ENCODE measurements around the gene GABRG3. TPM values are rescaled to one million over a fixed set of nuclear protein-coding genes. Genes with fewer than 3 reads are reported as not detected.

Gene GABRG3
- total and polyA plus RNA-seq, 12 donors, result 0.08 to 1.1 (median 0.44) TPM; not detected in 5

- TF ChIP-seq POLR2A (IDR thresholded peaks at IDR 0.05), result no peak
- no peak for TF ChIP-seq CTCF (IDR thresholded peaks at IDR 0.05)
- Histone ChIP-seq H3K9me3 (replicated peaks in 1 of 3) (no peaks in the 10 kb centered on the region), H3K4me1 (replicated peaks in 1 of 2) (no peaks in the 10 kb centered on the region), H3K36me3 (replicated peaks in 1 of 2) (no peaks in the 10 kb centered on the region), H3K27me3 (no peaks in the 10 kb centered on the region), H3K27ac (no peak overlapping the region), H3K4me3 (no peak overlapping the region)
- no peak for DNase-seq
- intact Hi-C loops (cut with DNase I), result no loop called here
- WGBS, 4 donors, result 71 to 79% (median 72%) methylated on average over 3 of the region's 3 CpGs
Measured at GRCh38 chr15:27046880-27047279, 75.9 kb downstream of the GABRG3 start.

GRCh38 chr15:27050163-27050562 lies 79.2 kb downstream of the GABRG3 start:
- TF ChIP-seq POLR2A (IDR thresholded peaks at IDR 0.05), result no peak
- no peak for TF ChIP-seq CTCF (IDR thresholded peaks at IDR 0.05)
- no peak for DNase-seq
- 49 to 66% (median 54%) methylated on average over 4 of the region's 4 CpGs for WGBS, 4 donors
- no peak overlapping the region for H3K4me3 ChIP-seq
- no peaks in the 10 kb centered on the region for H3K4me1 ChIP-seq (replicated peaks in 1 of 2)
- H3K27me3 ChIP-seq, result no peaks in the 10 kb centered on the region
- H3K36me3 ChIP-seq (replicated peaks in 1 of 2), result no peaks in the 10 kb centered on the region
- no peaks in the 10 kb centered on the region for H3K9me3 ChIP-seq (replicated peaks in 1 of 3)
- intact Hi-C loops (cut with DNase I), result loop anchor here in 1 of 2 donors (10.0 kb wide), 1 partner anchor 305 kb away; no protein-coding TSS in a partner anchor
- H3K27ac ChIP-seq, result no peak overlapping the region

- no peak for DNase-seq
- Histone ChIP-seq H3K4me3 (no peak overlapping the region), H3K27me3 (no peaks in the 10 kb centered on the region), H3K4me1 (replicated peaks in 1 of 2) (no peaks in the 10 kb centered on the region), H3K27ac (no peak overlapping the region), H3K9me3 (replicated peaks in 1 of 3) (no peaks in the 10 kb centered on the region), H3K36me3 (replicated peaks in 1 of 2) (no peaks in the 10 kb centered on the region)
- WGBS, 4 donors, result 59 to 63% (median 63%) methylated on average over 10 of the region's 10 CpGs
- intact Hi-C loops (cut with DNase I), result loop anchor here in 1 of 2 donors (10.0 kb wide), 1 partner anchor 300 kb away; no protein-coding TSS in a partner anchor
- TF ChIP-seq POLR2A (IDR thresholded peaks at IDR 0.05) (no peak), CTCF (IDR thresholded peaks at IDR 0.05) (no peak)
Measured at GRCh38 chr15:27054426-27054825, 83.4 kb downstream of the GABRG3 start.

- WGBS, 4 donors, result 72 to 77% (median 73%) methylated on average over 10 to 14 of the region's 14 CpGs
- Histone ChIP-seq H3K27me3 (no peaks in the 10 kb centered on the region), H3K4me1 (replicated peaks in 1 of 2) (no peaks in the 10 kb centered on the region), H3K4me3 (no peak overlapping the region), H3K27ac (no peak overlapping the region), H3K9me3 (replicated peaks in 1 of 3) (no peaks in the 10 kb centered on the region), H3K36me3 (replicated peaks in 1 of 2) (no peaks in the 10 kb centered on the region)
- no peak for TF ChIP-seq CTCF (IDR thresholded peaks at IDR 0.05)
- no peak for TF ChIP-seq POLR2A (IDR thresholded peaks at IDR 0.05)
- no peak for DNase-seq
- intact Hi-C loops (cut with DNase I), result loop anchor here (5.0 to 10.0 kb wide), 2 partner anchors 297 to 304 kb away; no protein-coding TSS in a partner anchor
Measured at GRCh38 chr15:27057904-27058645, 87.1 kb downstream of the GABRG3 start.

All from adrenal gland (tissue), 12 donors.